B cell (primary cell): ENCODE data around the gene TP53.

ENCODE experiments used
- EZH2 ChIP-seq: IDR thresholded peaks from 2 replicates; pipeline ENCODE4 v1.6.1; 2012; ENCODE audit warnings: borderline replicate concordance, low read depth, mild to moderate bottlenecking, moderate library complexity, low read length; ENCODE audit not compliant: insufficient read depth, poor library complexity, severe bottlenecking
- TF ChIP-seq, protein P1 (sequence below): fragments of 200-600 bp; IDR thresholded peaks from one replicate; pipeline ENCODE4 v1.8.0; 2022; ENCODE audit warnings: antibody characterized with exemption, mild to moderate bottlenecking

GRCh38 chr17:7633093-7633492 lies 54.2 kb downstream of the TP53 start:
- TF ChIP-seq, protein P1, sequence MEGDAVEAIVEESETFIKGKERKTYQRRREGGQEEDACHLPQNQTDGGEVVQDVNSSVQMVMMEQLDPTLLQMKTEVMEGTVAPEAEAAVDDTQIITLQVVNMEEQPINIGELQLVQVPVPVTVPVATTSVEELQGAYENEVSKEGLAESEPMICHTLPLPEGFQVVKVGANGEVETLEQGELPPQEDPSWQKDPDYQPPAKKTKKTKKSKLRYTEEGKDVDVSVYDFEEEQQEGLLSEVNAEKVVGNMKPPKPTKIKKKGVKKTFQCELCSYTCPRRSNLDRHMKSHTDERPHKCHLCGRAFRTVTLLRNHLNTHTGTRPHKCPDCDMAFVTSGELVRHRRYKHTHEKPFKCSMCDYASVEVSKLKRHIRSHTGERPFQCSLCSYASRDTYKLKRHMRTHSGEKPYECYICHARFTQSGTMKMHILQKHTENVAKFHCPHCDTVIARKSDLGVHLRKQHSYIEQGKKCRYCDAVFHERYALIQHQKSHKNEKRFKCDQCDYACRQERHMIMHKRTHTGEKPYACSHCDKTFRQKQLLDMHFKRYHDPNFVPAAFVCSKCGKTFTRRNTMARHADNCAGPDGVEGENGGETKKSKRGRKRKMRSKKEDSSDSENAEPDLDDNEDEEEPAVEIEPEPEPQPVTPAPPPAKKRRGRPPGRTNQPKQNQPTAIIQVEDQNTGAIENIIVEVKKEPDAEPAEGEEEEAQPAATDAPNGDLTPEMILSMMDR: no peak
- no peak for TF ChIP-seq EZH2
